Right atrium auricular region (tissue), 2 donors: ENCODE results near the gene ZNF236. TPM values are rescaled to one million over a fixed set of nuclear protein-coding genes. Genes with fewer than 3 reads are reported as not detected.

ENCODE experiments used
- DNase-seq: peaks from one replicate; pipeline ENCODE4 v3.0.0-alpha.2; 2019; ENCODE audit warnings: low spot score
- H3K27ac ChIP-seq, 2 donors: fragments of 200-600 bp; sonication (generic); 1 replicate in 1 of 2; 2 replicates in 1 of 2; pipeline ENCODE4 v1.5.1; 2016 to 2019
- H3K27me3 ChIP-seq, 2 donors: fragments of 200-600 bp; sonication (generic); one replicate each; pipeline versions ENCODE4 v1.5.1 to v1.6.0; 2017 to 2019
- H3K36me3 ChIP-seq: fragments of 200-600 bp; sonication (generic); one replicate; pipeline ENCODE4 v1.5.1; 2016
- H3K4me1 ChIP-seq, 2 donors: fragments of 200-600 bp; sonication (generic); one replicate each; pipeline versions ENCODE4 v1.5.1 to v1.6.0; 2017 to 2019
- H3K4me3 ChIP-seq, 2 donors: fragments of 200-600 bp; sonication (generic); 1 replicate in 1 of 2; 2 replicates in 1 of 2; pipeline ENCODE4 v1.5.1; 2017 to 2019; ENCODE audit warnings: mild to moderate bottlenecking in 1 of 2, moderate library complexity in 1 of 2
- H3K9me3 ChIP-seq, 2 donors: fragments of 200-600 bp; sonication (generic); one replicate each; pipeline ENCODE4 v1.5.1; 2019
- total RNA-seq, 2 donors: library from RNA; depleted of rRNA; stranded (reverse); fragments of >200 nt; gene quantifications; one replicate each; pipeline ENCODE4 v1.1.0, GENCODE V29; 2016
- TF ChIP-seq, protein P1 (sequence below), 2 donors: fragments of 200-600 bp; sonication (generic); IDR thresholded peaks; one replicate each; pipeline ENCODE4 v1.5.1; 2019; ENCODE audit warnings: antibody characterized with exemption in 2 of 2

ZNF236 gene
- total RNA-seq, 2 donors from 2014 or later: 11.0 to 12.7 TPM

DNA sequence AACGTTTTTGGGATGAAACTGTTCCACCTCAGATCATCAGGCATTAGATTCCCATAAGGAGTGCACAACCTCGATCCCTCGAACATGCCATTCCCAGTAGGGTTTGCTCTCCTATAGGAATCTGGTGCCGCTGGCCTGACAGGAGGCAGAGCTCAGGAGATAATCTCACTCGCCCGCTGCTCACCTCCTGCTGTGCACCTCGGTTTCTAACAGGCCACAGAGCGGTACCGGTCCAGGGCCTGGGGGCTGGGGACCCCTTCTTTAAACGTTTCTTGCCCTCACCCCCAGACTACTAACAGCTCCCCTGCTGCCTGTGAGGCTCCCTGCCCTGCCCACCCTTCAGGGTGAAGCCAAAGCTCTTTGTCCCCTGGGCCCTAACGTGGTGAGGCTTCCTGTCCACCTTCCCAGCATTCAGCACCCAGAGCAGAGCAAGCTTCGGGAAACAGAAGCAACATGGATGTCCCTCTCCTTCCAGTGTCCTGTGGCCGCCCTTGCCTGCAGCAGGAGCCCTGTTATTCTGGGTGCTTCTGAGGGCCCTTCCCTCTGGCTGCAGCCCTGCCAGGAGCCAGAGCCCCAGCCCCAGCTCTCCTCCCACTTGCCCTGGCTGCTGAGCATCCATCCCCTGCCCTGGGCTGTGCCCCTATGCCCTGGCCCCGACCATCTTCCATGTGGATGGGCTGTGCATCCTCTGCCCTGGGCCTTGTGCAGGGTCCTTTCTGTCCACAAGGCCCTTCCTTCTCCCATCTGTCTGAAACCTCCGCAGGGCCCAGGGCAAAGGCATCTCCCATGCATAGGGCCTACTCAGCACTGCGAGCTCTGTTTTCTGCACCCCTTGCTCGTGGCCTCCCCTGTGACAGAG lies 170.1 kb downstream of the ZNF236 start:
- Histone ChIP-seq H3K27ac (no peak overlapping the region), H3K27me3 (no peaks in the 10 kb centered on the region), H3K36me3 (no peaks in the 10 kb centered on the region), H3K9me3 (no peaks in the 10 kb centered on the region), H3K4me3 (no peak overlapping the region), H3K4me1 (no peaks in the 10 kb centered on the region)
- TF ChIP-seq, protein P1, sequence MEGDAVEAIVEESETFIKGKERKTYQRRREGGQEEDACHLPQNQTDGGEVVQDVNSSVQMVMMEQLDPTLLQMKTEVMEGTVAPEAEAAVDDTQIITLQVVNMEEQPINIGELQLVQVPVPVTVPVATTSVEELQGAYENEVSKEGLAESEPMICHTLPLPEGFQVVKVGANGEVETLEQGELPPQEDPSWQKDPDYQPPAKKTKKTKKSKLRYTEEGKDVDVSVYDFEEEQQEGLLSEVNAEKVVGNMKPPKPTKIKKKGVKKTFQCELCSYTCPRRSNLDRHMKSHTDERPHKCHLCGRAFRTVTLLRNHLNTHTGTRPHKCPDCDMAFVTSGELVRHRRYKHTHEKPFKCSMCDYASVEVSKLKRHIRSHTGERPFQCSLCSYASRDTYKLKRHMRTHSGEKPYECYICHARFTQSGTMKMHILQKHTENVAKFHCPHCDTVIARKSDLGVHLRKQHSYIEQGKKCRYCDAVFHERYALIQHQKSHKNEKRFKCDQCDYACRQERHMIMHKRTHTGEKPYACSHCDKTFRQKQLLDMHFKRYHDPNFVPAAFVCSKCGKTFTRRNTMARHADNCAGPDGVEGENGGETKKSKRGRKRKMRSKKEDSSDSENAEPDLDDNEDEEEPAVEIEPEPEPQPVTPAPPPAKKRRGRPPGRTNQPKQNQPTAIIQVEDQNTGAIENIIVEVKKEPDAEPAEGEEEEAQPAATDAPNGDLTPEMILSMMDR (IDR thresholded peaks at IDR 0.05): no peak
- no peak for DNase-seq

DNA sequence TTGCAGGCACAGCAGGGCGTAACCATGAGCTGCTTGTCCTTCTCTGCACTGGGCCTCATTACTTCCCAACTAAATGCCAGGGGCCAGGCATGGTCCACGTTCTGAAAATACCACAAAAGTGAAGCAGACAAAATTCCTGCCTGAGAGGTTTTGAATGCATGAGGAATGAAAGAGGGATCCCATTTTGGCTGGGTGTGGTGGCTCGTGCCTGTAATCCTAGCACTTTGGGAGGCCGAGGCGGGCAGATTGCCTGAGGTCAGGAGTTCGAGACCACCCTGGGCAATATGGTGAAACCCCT lies 170.7 kb downstream of the ZNF236 start:
- Histone ChIP-seq H3K9me3 (no peaks in the 10 kb centered on the region), H3K36me3 (no peaks in the 10 kb centered on the region), H3K27ac (no peak overlapping the region), H3K4me1 (no peaks in the 10 kb centered on the region), H3K27me3 (no peaks in the 10 kb centered on the region), H3K4me3 (no peak overlapping the region)
- DNase-seq: no peak
- TF ChIP-seq, protein P1 (IDR thresholded peaks at IDR 0.05): no peak

DNA sequence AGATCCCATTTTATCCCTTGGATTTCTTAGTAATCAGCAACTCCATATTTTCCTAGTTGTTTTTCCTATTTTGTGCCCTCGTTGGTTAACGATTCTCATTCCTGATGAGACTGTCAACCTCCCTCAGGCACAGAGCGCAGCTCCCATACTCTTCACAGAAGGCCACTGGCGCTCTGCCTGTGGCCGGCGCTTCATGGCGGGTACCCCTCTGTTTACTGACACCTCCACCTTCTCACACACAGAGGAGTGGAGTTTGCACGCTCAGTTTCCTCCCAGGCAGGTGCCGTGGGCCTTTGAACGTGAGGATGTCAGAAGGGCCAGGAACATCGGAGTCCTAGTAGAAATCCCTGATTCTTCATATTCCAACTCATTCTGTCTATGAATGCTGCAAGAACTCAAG lies 171.2 kb downstream of the ZNF236 start:
- no peak overlapping the region for H3K4me3 ChIP-seq
- H3K4me1 ChIP-seq: no peaks in the 10 kb centered on the region
- H3K27me3 ChIP-seq: no peaks in the 10 kb centered on the region
- DNase-seq: no peak
- H3K36me3 ChIP-seq: no peaks in the 10 kb centered on the region
- TF ChIP-seq, protein P1 (IDR thresholded peaks at IDR 0.05): no peak
- no peaks in the 10 kb centered on the region for H3K9me3 ChIP-seq
- no peak overlapping the region for H3K27ac ChIP-seq

DNA sequence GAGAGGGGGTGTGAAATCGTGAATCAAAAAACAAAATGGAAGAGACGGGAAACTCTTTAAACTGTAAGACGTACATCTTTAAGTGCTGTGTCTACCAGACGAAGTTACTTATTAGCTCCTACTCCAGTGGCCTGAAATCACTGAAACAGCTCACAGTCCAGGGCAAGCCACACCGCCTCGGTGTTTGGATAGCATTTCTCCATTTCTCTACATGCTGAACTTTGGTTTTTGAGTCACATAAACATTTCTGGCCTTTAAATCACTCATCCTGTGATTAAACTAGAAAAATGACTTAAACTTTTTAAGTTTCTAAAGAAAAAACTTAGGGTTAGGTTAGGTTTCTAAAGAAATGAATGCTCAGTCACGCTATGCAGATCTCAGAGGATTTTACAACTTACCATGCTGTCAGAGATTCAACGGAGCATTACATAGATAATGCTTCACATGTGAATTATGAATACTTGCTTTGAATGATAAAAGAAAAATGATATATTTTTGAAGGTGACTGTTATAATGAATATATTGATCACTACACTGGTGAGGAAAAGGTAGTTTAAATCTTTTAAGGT lies 171.8 kb downstream of the ZNF236 start:
- Histone ChIP-seq H3K4me3 (no peak overlapping the region), H3K4me1 (no peaks in the 10 kb centered on the region), H3K36me3 (no peaks in the 10 kb centered on the region), H3K27ac (no peak overlapping the region), H3K27me3 (no peaks in the 10 kb centered on the region), H3K9me3 (no peaks in the 10 kb centered on the region)
- TF ChIP-seq, protein P1 (IDR thresholded peaks at IDR 0.05): no peak
- no peak for DNase-seq

DNA sequence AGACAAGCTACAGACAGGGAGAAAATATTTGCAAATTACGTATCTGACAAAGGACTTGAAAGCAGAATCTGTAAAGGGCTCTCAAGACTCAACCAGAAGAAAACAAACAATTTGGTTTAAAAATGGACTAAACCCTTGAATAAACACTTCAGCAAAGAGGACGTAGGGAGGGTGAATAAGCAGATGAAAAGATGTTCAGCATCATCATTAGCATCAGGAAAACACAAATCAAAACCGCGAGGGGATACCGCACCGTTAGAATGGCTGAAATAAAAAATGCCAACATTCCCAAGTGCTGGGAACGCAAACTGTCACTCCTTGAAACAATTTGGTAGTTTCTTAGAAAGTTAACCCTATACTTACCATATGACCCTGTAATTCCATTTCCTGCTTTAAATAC lies 173.5 kb downstream of the ZNF236 start:
- DNase-seq: no peak
- Histone ChIP-seq H3K27me3 (no peaks in the 10 kb centered on the region), H3K9me3 (no peaks in the 10 kb centered on the region), H3K4me1 (peaks cover 0 to 4% of the 10 kb centered on the region in 2 donors), H3K36me3 (no peaks in the 10 kb centered on the region), H3K4me3 (no peak overlapping the region), H3K27ac (no peak overlapping the region)
- TF ChIP-seq, protein P1 (IDR thresholded peaks at IDR 0.05): no peak
